T-cell (primary cell): ENCODE results near the gene FNDC10. TPM values are rescaled to one million over a fixed set of nuclear protein-coding genes. Genes with fewer than 3 reads are reported as not detected.

Experiments used
- ATAC-seq, 4 experiments: fragments of 200-7000 bp in 3 of 4; fragments of 150-1000 bp in 1 of 4; cut with Tn5 transposase; replicated peaks in 1 of 4; 1 replicate in 3 of 4; 2 replicates in 1 of 4; pipeline ENCODE4 v1.10.0; 2021; ENCODE audit warnings: moderate library complexity in 3 of 4, mild to moderate bottlenecking in 2 of 4, moderate number of reproducible peaks in 1 of 4
- CTCF ChIA-PET, 2 donors: fragments of 300-600 bp; sonication (Branson Sonifier 250); formaldehyde crosslinking; loops; one replicate each; lab custom pipeline; 2022; ENCODE audit warnings: antibody characterized with exemption in 2 of 2; lab: Charles Lee
- POLR2A ChIA-PET, 2 donors: fragments of 300-600 bp; sonication (Branson Sonifier 250); formaldehyde crosslinking; loops; one replicate each; lab custom pipeline; 2022; ENCODE audit warnings: antibody characterized with exemption in 2 of 2; lab: Charles Lee
- DNase-seq, 35 experiments: peaks; one replicate each; pipeline versions ENCODE4 v3.0.0 to v3.0.0-alpha.2; 2013 to 2023
- H3K27ac ChIP-seq: one replicate; pipeline ENCODE4 v1.5.1; 2013; ENCODE audit warnings: low read length
- H3K27me3 ChIP-seq, 2 experiments: replicated peaks in 1 of 2; 1 replicate in 1 of 2; 2 replicates in 1 of 2; pipeline versions ENCODE4 v1.6.1 to v1.7.0; 2013; ENCODE audit warnings: low read length in 1 of 2, mixed read lengths in 1 of 2; ENCODE audit not compliant: control insufficient read depth in 2 of 2, insufficient read depth in 2 of 2; ENCODE audit errors: extremely low read depth in 1 of 2
- H3K36me3 ChIP-seq, 2 donors: 1 replicate in 1 of 2; 2 replicates in 1 of 2; pipeline versions ENCODE4 v1.6.1 to v1.7.0; 2013; ENCODE audit warnings: low read length in 1 of 2; ENCODE audit not compliant: control insufficient read depth in 2 of 2, insufficient read depth in 1 of 2; ENCODE audit errors: extremely low read depth in 1 of 2
- H3K4me1 ChIP-seq, 2 experiments: 1 replicate in 1 of 2; 2 replicates in 1 of 2; pipeline versions ENCODE4 v1.6.1 to v1.7.0; 2013; ENCODE audit warnings: low read length in 2 of 2, mixed read lengths in 1 of 2; ENCODE audit not compliant: insufficient read depth in 2 of 2, control insufficient read depth in 1 of 2; ENCODE audit errors: extremely low read depth in 1 of 2
- H3K4me3 ChIP-seq, 2 donors: 1 replicate in 1 of 2; 2 replicates in 1 of 2; pipeline versions ENCODE4 v1.5.1 to v1.7.0; 2013; ENCODE audit warnings: mild to moderate bottlenecking in 2 of 2, low read length in 1 of 2, moderate library complexity in 1 of 2; ENCODE audit not compliant: control insufficient read depth in 1 of 2; ENCODE audit errors: extremely low read depth in 1 of 2
- H3K9me3 ChIP-seq: 2 replicates; pipeline ENCODE4 v1.7.0; 2013
- H3K27ac Mint-ChIP-seq, 2 donors: one replicate each; pipeline ENCODE4 v1.8.0; 2020 to 2021; ENCODE audit warnings: mild to moderate bottlenecking in 2 of 2, mixed read lengths in 2 of 2
- H3K27me3 Mint-ChIP-seq, 2 donors: one replicate each; pipeline ENCODE4 v1.8.0; 2021 to 2022; ENCODE audit warnings: mixed read lengths in 2 of 2
- H3K36me3 Mint-ChIP-seq: one replicate; pipeline ENCODE4 v1.8.0; 2021; ENCODE audit warnings: mixed read lengths
- H3K4me1 Mint-ChIP-seq, 3 donors: one replicate each; pipeline ENCODE4 v1.8.0; 2020 to 2022; ENCODE audit warnings: mixed read lengths in 3 of 3, mild to moderate bottlenecking in 1 of 3
- H3K4me3 Mint-ChIP-seq, 3 donors: one replicate each; pipeline ENCODE4 v1.8.0; 2020 to 2022; ENCODE audit warnings: mild to moderate bottlenecking in 3 of 3, mixed read lengths in 3 of 3, moderate library complexity in 3 of 3
- H3K9me3 Mint-ChIP-seq, 3 donors: one replicate each; pipeline ENCODE4 v1.8.0; 2020 to 2022; ENCODE audit warnings: mixed read lengths in 3 of 3
- WGBS: methylation state at CpG from one replicate; pipeline ENCODE4 v1.1.5; 2013; ENCODE audit warnings: missing lambda C conversion rate; ENCODE audit not compliant: insufficient coverage; 5-methylcytosine and 5-hydroxymethylcytosine counted together
- total RNA-seq, 35 experiments: library from RNA in 6 of 35; stranded (reverse) in 6 of 35; fragments of 120-200 nt in 1 of 35; gene quantifications; one replicate each; pipeline versions ENCODE4 v1.2.1 to v1.2.4 and lab custom pipeline; 2013 to 2026

Gene FNDC10
- total RNA-seq, 5 donors from 2014 or later (not counting 1 experiment from before 2014, with no cell fraction given), result 2.1 to 6.3 (median 5.9) TPM

- no peaks in the 10 kb centered on the region for H3K27me3 ChIP-seq
- no peaks in the 10 kb centered on the region for H3K9me3 ChIP-seq
- no peak overlapping the region for H3K4me3 Mint-ChIP-seq
- H3K27ac Mint-ChIP-seq, result no peak overlapping the region
- peaks cover 3 to 12% (median 7%) of the 10 kb centered on the region in 3 donors for H3K4me1 Mint-ChIP-seq
- H3K4me1 ChIP-seq, result peaks cover 2 to 12% of the 10 kb centered on the region in 2 experiments
- H3K36me3 ChIP-seq, result peaks cover 7% of the 10 kb centered on the region in 2 donors
- CTCF ChIA-PET, result no interaction called here
- WGBS, result 89% methylated on average over 16 of the region's 21 CpGs
- no peak overlapping the region for H3K27ac ChIP-seq
- POLR2A ChIA-PET, result no interaction called here
- no peaks in the 10 kb centered on the region for H3K27me3 Mint-ChIP-seq
- peaks cover 4% of the 10 kb centered on the region for H3K36me3 Mint-ChIP-seq
- ATAC-seq (no peak), DNase-seq (no peak)
- H3K4me3 ChIP-seq, result no peak overlapping the region
- no peaks in the 10 kb centered on the region for H3K9me3 Mint-ChIP-seq
Measured at GRCh38 chr1:1622010-1622787, 22.3 kb upstream of the FNDC10 start.

GRCh38 chr1:1621173-1622009 lies 21.5 kb upstream of the FNDC10 start:
- 89% methylated on average over 24 of the region's 31 CpGs for WGBS
- Mint-ChIP-seq H3K27me3 (no peaks in the 10 kb centered on the region), H3K9me3 (no peaks in the 10 kb centered on the region), H3K36me3 (peaks cover 4% of the 10 kb centered on the region), H3K27ac (no peak overlapping the region), H3K4me1 (peaks cover 11 to 17% (median 13%) of the 10 kb centered on the region in 3 donors), H3K4me3 (no peak overlapping the region)
- H3K4me3 ChIP-seq, result no peak overlapping the region
- H3K27ac ChIP-seq, result no peak overlapping the region
- H3K9me3 ChIP-seq, result no peaks in the 10 kb centered on the region
- POLR2A ChIA-PET, result no interaction called here
- peaks cover 7% of the 10 kb centered on the region in 2 donors for H3K36me3 ChIP-seq
- ATAC-seq, result no peak
- no peaks in the 10 kb centered on the region for H3K27me3 ChIP-seq
- no peak for DNase-seq
- H3K4me1 ChIP-seq, result peaks cover 6 to 16% of the 10 kb centered on the region in 2 experiments
- CTCF ChIA-PET, result no interaction called here

- Mint-ChIP-seq H3K27me3 (no peaks in the 10 kb centered on the region), H3K4me3 (no peak overlapping the region), H3K4me1 (peaks cover 11 to 15% (median 14%) of the 10 kb centered on the region in 3 donors), H3K36me3 (peaks cover 4% of the 10 kb centered on the region), H3K27ac (no peak overlapping the region), H3K9me3 (no peaks in the 10 kb centered on the region)
- WGBS, result 98% methylated on average over 7 of the region's 16 CpGs
- no peak overlapping the region for H3K4me3 ChIP-seq
- no peaks in the 10 kb centered on the region for H3K27me3 ChIP-seq
- ChIA-PET CTCF (no interaction called here), POLR2A (no interaction called here)
- H3K36me3 ChIP-seq, result peaks cover 7% of the 10 kb centered on the region in 2 donors
- H3K27ac ChIP-seq, result no peak overlapping the region
- no peaks in the 10 kb centered on the region for H3K9me3 ChIP-seq
- no peak for DNase-seq
- H3K4me1 ChIP-seq, result peaks cover 6 to 17% of the 10 kb centered on the region in 2 experiments
- no peak for ATAC-seq
Measured at GRCh38 chr1:1620433-1621139, 20.7 kb upstream of the FNDC10 start.

- WGBS, result 90% methylated on average over 13 of the region's 14 CpGs
- Mint-ChIP-seq H3K27ac (no peak overlapping the region), H3K36me3 (peaks cover 4% of the 10 kb centered on the region), H3K27me3 (no peaks in the 10 kb centered on the region), H3K4me3 (no peak overlapping the region), H3K9me3 (no peaks in the 10 kb centered on the region), H3K4me1 (peaks cover 13 to 15% (median 14%) of the 10 kb centered on the region in 3 donors)
- Histone ChIP-seq H3K4me3 (no peak overlapping the region), H3K27me3 (no peaks in the 10 kb centered on the region), H3K27ac (no peak overlapping the region), H3K4me1 (peaks cover 6 to 13% of the 10 kb centered on the region in 2 experiments), H3K36me3 (peaks cover 7% of the 10 kb centered on the region in 2 donors), H3K9me3 (no peaks in the 10 kb centered on the region)
- peak in 1 of 35 experiments; percentile 3 for DNase-seq
- ChIA-PET CTCF (no interaction called here), POLR2A (no interaction called here)
- no peak for ATAC-seq
Measured at GRCh38 chr1:1619917-1620361, 20.0 kb upstream of the FNDC10 start.

GRCh38 chr1:1618396-1619068 lies 18.6 kb upstream of the FNDC10 start:
- peaks cover 4% of the 10 kb centered on the region for H3K36me3 Mint-ChIP-seq
- H3K4me3 Mint-ChIP-seq, result no peak overlapping the region
- DNase-seq, result peak in 1 of 35 experiments; percentile 3
- POLR2A ChIA-PET, result no interaction called here
- Histone ChIP-seq H3K27me3 (no peaks in the 10 kb centered on the region), H3K36me3 (peaks cover 7% of the 10 kb centered on the region in 2 donors), H3K4me3 (no peak overlapping the region), H3K4me1 (peaks cover 13 to 24% of the 10 kb centered on the region in 2 experiments), H3K27ac (no peak overlapping the region), H3K9me3 (no peaks in the 10 kb centered on the region)
- 94% methylated on average over 7 of the region's 9 CpGs for WGBS
- H3K27me3 Mint-ChIP-seq, result no peaks in the 10 kb centered on the region
- H3K27ac Mint-ChIP-seq, result no peak overlapping the region
- no peak for ATAC-seq
- CTCF ChIA-PET, result no interaction called here
- H3K9me3 Mint-ChIP-seq, result no peaks in the 10 kb centered on the region
- peaks cover 26 to 29% (median 27%) of the 10 kb centered on the region in 3 donors for H3K4me1 Mint-ChIP-seq
